ENCODE results near the gene PDE6B.

DNA sequence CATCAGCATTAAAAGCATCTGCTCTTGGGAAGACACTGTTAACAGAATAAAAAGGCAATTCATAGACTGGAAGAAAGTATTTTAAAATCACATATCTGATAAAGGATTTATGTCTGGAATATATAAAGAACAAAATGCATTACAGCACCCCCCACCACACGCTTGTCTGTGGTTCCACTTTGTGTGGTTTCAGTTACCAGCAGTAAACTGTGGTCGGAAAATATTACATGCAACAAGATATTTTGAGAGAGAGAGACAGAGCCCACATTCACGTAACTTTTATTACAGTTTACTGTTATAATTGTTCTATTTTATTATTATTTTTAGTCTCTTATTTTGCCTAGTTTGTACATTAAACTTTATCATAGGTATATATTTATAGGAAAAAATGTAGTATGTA, 21.2 kb upstream of the PDE6B start:
- no peak for TF ChIP-seq ZSCAN9 (CRISPR knock-in tag; IDR thresholded peaks at IDR 0.05; ENCODE audit: borderline replicate concordance)
- no peak for TF ChIP-seq ZBTB10 (CRISPR knock-in tag; IDR thresholded peaks at IDR 0.05; ENCODE audit: borderline replicate concordance)
- TF ChIP-seq ZBTB40 (IDR thresholded peaks at IDR 0.05), result no peak
- TF ChIP-seq ZBTB40 (CRISPR knock-in tag; IDR thresholded peaks at IDR 0.05), result no peak
- TF ChIP-seq NR2C2 (CRISPR knock-in tag; IDR thresholded peaks at IDR 0.05; ENCODE audit: borderline replicate concordance), result no peak
- TF ChIP-seq SALL1 (CRISPR knock-in tag; IDR thresholded peaks at IDR 0.05), result no peak
- TF ChIP-seq ZKSCAN1 (IDR thresholded peaks at IDR 0.05; ENCODE audit: low read length), result no peak
- TF ChIP-seq ASH2L (IDR thresholded peaks at IDR 0.05; ENCODE audit: insufficient read length, low read depth, low read length), result no peak
- TF ChIP-seq KAT7 (CRISPR knock-in tag; IDR thresholded peaks at IDR 0.05; ENCODE audit: borderline replicate concordance), result no peak
- TF ChIP-seq, protein P1, sequence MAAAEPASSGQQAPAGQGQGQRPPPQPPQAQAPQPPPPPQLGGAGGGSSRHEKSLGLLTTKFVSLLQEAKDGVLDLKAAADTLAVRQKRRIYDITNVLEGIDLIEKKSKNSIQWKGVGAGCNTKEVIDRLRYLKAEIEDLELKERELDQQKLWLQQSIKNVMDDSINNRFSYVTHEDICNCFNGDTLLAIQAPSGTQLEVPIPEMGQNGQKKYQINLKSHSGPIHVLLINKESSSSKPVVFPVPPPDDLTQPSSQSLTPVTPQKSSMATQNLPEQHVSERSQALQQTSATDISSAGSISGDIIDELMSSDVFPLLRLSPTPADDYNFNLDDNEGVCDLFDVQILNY (CRISPR knock-in tag; conservative IDR thresholded peaks at IDR 0.05), result no peak
- no peak for TF ChIP-seq CBFB (CRISPR knock-in tag; IDR thresholded peaks at IDR 0.05)
- no peak for TF ChIP-seq NR2F1 (CRISPR knock-in tag; IDR thresholded peaks at IDR 0.05)
- TF ChIP-seq BCLAF1 (IDR thresholded peaks at IDR 0.05), result no peak
